Ovary (tissue), 3 donors: ENCODE results near the gene AUTS2.

Source experiments
- EP300 ChIP-seq: sonication (generic); formaldehyde crosslinking; IDR thresholded peaks from one replicate; pipeline ENCODE4 v1.6.1; 2017; ENCODE audit warnings: antibody characterized with exemption
- POLR2A ChIP-seq: fragments of 450-650 bp; IDR thresholded peaks from one replicate; pipeline ENCODE4 v1.6.1; 2017; ENCODE audit warnings: antibody characterized with exemption, mild to moderate bottlenecking, moderate library complexity
- TF ChIP-seq, protein P1 (sequence below), 3 donors: fragments of 450-650 bp in 2 of 3; fragments of 200-600 bp in 1 of 3; IDR thresholded peaks; one replicate each; pipeline versions ENCODE4 v1.5.1 to v1.8.0; 2016 to 2022; ENCODE audit warnings: antibody characterized with exemption in 3 of 3, mild to moderate bottlenecking in 1 of 3
- donor health status: DM: no; HTN: no; CAD: no.

DNA sequence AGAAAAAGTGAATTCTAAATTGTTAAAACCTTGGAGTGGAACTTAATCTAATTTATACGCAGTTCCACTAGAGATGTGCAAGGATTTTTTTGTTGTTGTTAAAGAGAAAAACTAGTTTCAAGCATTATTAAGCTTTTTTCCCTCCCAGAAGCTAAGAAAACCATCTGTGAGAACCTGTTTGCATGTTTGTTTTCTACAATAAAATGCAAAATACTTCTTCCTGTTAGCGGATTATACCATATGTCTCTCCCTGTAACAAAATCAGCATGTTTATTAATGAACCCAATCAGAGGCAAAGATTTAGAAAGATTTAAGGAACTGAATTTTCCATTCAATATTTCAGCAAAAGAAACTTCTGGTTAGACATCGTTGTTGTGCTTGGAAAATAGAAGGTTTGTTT lies 953.9 kb downstream of the AUTS2 start:
- TF ChIP-seq, protein P1, sequence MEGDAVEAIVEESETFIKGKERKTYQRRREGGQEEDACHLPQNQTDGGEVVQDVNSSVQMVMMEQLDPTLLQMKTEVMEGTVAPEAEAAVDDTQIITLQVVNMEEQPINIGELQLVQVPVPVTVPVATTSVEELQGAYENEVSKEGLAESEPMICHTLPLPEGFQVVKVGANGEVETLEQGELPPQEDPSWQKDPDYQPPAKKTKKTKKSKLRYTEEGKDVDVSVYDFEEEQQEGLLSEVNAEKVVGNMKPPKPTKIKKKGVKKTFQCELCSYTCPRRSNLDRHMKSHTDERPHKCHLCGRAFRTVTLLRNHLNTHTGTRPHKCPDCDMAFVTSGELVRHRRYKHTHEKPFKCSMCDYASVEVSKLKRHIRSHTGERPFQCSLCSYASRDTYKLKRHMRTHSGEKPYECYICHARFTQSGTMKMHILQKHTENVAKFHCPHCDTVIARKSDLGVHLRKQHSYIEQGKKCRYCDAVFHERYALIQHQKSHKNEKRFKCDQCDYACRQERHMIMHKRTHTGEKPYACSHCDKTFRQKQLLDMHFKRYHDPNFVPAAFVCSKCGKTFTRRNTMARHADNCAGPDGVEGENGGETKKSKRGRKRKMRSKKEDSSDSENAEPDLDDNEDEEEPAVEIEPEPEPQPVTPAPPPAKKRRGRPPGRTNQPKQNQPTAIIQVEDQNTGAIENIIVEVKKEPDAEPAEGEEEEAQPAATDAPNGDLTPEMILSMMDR (IDR thresholded peaks at IDR 0.05) = no peak
- TF ChIP-seq EP300 (no peak), POLR2A (no peak)
